HG02571 (cell line): ENCODE measurements around the gene PRLH.

ENCODE experiments used
- ATAC-seq: cut with Tn5 transposase; IDR thresholded peaks from one replicate; pipeline ENCODE4 v1.9.1; 2021; ENCODE audit warnings: mild to moderate bottlenecking, moderate library complexity; ENCODE audit not compliant: unreplicated experiment

The PRLH gene

DNA sequence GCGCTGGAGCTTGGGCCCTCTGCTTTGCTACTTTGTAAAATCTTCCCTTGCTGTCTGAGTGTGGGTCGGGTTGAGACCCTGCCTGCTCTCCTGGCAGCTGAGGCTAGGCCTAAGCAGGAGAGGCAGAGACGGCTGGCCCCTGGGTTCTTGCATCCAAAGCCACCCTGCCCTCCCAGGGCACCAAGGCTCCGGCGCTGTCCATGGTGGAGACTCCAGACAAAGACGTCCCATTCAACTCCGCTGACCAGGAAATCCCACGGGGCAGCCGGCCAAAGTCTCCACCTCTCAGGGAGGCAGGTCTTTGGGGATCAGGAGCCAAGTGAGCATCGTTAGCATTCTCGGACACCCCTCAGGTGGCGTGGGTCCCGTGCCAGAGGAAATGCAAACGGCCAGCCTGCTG, 2.6 kb upstream of the PRLH start:
- no peak for ATAC-seq

DNA sequence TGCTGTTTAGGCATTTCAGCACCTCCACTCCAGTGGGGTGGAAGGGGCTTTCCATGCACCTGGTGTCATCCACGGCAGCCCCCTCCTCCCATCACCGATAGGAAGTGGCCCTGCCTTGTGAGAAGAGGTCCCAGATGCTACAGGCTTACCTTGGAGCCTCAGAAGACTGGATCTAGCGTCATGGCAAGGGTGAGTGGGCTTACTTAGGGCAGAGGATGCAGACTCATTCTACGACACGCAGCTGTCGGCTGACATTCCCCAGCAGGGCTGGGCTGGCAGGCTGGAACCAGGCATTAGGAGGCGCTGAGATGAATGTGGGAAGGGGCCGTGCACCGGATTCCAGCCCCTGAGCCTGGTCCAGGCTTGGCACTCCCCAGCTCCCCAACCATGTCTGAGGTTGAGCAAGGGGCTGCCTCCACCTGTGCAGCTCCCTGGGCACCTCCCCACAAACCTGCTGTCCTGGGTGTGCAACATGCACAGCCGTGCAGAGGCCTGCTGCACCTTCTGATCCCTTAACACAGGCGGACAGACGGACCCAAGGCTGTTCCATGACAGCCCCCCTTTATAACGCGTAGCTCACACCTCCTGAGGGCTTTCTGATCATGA, 1.7 kb upstream of the PRLH start:
- no peak for ATAC-seq

DNA sequence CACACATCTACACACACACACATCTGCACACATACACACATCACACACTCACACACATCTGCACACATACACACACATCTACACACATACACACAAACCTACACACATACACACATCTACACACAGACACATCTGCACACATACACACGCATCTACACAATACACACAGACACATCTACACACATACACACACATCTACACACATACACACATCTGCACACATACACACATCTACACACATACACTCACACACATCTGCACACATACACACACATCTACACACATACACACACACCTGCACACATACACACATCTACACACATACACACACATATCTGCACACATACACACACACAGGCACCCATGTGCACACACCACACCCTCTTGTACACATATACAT, 400 bp upstream of the PRLH start:
- ATAC-seq: no peak

GRCh38 chr2:237567276-237568029, 1.1 kb downstream of the PRLH start:
- no peak for ATAC-seq

DNA sequence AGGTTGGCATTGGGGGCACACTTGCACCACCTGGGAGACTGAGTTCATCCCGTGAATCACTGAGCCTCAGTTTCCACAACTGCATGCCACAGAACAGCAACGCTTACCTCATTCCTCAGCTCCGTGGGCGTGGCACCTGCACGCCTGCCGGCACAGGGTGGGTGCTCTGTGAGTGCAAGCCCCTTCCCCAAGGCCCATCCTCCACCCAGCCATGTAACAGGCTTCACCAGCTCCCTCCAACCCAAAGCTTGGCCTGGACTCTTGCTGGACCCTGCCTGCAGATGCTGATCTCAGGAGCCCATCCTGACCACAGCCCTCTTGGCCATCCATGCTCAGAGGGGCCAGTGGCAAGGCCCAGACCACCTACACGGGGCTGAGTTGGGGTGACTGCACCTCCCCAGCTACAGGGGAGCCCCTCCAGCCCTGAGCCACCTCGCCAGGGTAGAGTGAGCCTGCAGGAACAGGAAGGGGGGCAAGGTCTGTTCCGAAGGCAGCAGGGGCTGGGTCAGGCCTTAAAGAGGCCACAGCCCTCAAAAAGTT, 1.8 kb downstream of the PRLH start:
- ATAC-seq: no peak

- ATAC-seq: no peak
Observed at GRCh38 chr2:237569041-237569440, 2.7 kb downstream of the PRLH start.

- ATAC-seq: no peak
Observed at GRCh38 chr2:237569896-237570295, 3.5 kb downstream of the PRLH start.

DNA sequence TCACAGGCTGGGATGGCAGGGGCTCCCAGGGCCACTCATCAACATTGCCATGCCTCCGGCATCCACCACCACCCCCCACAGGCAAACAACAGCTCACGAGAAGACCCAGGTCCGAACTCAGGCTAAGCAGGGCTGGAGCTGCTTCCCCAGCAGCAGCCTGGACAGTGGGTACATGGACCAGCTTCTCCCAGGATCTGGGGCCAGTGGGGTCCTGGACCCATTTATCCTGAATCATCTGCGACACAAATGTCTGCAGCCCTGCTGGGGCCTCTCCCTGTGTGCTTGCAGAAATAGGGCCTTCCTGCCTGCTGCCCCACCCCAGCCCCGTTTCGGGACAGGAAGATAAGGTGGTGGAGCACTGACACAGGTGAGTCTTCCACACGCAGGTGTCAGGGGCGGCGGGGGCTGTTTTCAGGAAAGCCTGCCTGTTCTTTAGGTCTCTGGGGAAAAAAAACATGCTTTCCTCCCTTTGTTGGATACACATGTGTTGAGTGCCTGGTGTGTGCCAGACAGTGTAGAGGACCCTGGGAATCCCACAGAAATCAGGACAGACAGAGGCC, 4.5 kb downstream of the PRLH start:
- no peak for ATAC-seq

DNA sequence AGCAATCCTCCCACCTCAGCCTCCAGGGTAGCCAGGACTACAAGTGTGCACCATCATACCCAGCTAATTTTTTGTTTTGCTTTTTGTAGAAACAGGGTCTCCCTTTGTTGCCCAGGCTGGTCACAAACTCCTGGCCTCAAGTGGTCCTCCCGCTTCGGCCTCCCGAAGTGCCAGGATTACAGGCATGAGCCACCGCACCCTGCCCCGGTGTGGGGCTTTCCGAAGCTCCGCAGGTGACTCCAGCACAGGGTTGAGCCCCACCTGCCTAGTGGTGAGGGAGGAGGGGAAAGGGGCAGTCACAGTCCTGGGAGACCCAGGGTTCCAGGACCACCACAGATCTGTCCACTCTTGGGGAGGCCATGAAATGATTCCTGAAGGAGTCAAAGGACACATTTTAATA, 5.2 kb downstream of the PRLH start:
- no peak for ATAC-seq

- peak; percentile 73 for ATAC-seq
Observed at GRCh38 chr2:237572021-237572741, 5.8 kb downstream of the PRLH start.

- no peak for ATAC-seq
Observed at GRCh38 chr2:237572742-237573101, 6.3 kb downstream of the PRLH start.

- no peak for ATAC-seq
Observed at GRCh38 chr2:237573721-237574415, 7.5 kb downstream of the PRLH start.

DNA sequence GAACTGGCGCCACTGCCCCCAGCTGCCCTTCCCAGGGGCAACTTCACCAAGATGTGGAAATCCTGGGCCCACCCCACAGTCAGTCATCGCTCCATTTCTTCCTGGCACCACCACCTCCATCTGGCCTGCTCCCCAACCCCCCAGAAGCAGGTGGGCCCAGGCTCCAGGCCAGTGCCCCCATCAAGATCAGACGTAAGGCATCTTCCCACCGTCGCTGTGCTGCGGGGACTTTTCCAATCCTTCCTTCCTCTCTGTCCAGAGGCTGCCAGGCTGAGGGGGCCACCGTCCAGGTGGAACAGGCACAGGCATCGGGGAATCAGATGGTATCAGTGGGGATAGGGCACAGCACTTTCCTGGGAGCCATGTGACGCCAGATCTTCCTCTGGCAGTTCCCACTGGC, 8.1 kb downstream of the PRLH start:
- ATAC-seq: no peak

DNA sequence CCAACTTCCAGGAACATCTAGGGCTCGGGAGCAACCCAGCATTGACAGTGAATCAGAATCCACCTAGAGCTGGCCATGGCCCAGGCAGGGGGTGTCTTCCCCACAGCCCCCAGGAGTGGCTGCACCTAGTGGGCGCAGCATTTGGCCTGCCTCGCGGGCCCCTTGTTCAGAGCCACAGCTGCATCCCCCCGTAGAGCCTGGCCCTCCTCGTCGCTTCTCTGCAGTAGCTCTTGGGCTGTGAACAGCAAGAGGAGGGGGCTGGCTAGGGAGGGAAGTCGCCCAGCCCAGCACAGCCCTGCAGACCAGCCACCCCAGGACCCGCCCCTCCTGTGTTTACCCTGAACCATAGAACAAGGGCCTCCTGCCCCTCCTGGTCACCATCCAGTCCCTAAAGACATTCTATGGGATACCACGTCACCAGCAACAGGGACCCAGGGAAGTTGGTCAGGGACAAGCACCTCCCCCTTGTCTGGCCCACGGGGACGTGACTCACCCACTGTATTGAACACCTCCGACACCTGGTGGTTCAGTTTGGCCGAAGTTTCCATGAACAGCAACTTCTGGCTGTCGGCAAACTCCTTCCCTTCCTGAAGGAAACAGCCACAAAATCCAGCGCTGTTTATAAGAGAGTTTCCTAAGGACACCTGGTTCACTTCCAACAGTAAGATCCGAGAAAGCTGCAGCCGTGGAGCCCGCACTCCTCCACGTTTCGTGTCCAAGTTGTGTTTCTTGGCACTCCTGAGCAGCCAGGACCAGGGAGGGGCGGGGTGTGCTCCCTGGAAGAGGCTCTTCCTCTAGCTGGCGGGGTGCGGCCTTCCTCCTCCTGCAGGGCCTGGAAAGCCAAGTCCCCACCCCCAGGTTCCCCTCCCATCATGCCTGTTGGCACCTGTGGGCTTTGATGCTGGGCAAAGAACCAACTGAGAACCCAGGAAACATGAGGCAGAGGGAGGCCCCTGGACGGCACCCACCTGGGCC, 8.8 kb downstream of the PRLH start:
- ATAC-seq: no peak

DNA sequence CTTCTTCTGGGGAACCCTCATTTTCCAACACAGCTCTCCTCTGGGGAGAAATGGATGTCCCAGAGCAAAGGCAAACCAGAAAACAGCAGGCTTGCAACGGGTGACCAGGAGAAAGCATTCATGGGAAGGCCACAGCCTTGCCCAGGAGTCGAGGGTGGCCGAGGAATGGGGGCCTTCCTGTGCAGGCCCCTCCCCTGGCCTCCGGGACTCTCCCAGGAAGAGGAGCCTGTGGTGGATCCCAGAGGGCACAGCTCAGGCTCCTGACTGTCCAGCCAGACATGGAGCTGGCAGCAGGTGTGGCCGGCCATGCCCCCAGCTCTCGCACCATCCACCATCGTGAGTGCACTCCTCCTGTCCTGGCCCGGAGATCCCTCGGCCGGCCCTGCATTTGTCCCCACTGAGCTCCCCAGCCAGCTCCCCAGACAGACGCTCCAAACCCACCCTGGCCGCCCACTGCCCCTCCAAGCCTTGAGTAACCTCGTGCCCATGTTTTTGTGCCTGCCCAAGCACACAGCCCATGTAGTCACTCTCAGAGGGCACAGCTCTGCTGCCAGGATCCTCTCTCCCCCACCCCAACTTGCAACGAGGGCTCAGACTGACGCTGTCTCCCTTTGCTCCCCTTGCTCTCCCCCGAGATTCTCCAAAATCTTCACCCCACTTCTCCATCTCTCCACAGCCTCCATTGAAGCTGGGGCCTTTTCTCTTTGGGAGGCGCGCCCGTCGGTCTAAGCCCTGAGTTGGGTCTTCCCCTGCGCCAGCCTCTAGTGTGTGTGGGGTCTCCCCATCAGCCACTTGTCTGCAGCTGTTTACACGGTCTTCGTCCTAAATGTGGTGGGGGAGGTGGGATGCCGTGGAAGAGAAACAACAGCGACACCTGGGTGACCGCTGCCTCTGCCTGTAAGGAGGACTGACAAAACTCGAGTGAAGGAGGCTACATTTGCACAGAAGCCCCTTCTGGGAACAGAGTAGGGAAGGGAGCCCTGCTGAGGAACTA, 9.8 kb downstream of the PRLH start:
- ATAC-seq: no peak

DNA sequence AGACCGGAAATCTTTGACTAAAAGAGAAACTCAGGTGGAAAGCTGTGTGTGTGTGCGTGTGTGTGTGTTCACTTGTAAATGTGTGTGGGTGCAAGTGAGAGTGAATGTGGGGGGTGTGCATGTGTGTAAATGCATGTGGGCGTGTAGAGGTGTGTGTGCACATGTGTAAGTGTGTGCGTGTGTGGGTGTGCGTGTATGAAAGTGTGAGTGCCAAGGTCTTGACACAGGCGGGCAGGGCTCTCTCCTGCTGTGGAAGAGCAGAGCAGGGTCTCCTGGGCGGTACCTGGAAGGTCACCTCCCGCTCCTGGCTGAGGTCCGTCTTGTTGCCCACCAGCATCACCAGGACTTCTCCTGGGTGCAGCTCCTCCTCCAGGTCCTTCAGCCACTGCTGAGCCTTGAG, 10.6 kb downstream of the PRLH start:
- ATAC-seq: no peak

GRCh38 chr2:237577458-237577857, 11.1 kb downstream of the PRLH start:
- ATAC-seq: no peak

GRCh38 chr2:237577956-237578870, 11.8 kb downstream of the PRLH start:
- ATAC-seq: no peak
